HG03378 (cell line): ENCODE results near the gene IRF2.

Experiments used
- ATAC-seq: cut with Tn5 transposase; IDR thresholded peaks from one replicate; pipeline ENCODE4 v1.9.1; 2021; ENCODE audit warnings: mild to moderate bottlenecking, moderate library complexity; ENCODE audit not compliant: unreplicated experiment

The IRF2 gene

DNA sequence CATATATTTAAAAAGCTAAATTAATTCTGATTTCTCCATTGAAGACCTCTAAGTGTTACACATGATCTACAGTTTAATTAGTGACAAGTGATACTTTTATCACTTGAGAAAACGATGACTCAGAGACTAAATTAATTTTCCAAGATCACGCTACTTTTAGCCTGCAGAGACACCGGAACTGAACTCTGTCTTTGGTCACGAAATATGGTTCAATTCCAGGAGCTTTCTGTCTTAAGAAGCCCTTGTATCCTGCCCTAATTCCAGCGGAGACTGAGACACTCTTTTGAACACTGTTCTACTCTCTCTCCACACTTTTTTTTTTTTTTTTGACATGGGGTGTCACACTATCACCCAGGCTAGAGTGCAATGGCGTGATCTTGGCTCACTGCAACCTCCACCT lies 63.6 kb downstream of the IRF2 start:
- no peak for ATAC-seq

DNA sequence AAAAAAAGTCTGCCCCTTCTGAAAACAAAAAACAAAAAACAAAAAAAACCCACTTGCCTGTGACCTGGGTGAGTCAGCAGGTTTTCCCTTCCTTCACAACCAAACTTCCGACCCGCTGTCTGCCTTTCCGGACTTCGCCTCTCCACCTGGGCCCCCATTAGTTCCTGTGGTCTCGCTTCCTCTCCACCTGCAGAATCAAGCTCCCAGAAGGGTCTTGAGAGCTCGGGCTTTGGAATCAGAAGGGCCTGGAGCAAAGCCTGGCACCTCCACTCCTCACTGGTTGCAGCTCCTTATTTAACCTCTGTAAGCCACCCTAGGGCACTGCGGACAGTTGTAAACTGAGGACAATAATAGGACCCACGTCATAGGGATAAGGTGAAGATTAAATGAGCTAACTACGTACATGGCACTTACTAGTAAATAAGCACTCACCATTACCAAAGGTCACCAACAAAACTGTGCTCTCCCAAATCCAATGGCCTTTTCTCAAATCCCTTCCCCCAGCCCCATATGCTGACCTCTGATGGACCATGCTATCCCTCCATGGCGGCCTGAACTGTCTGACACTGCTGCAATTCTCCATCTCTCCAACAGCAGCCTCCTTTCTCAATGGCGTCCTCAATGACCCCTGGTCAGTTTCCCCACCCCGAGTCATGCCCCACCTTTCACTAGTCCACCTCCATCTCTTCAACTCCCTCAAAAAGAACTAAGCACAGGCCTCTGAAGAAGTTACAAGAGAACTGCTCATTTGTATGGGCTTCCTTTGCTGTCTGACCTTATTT lies 64.2 kb downstream of the IRF2 start:
- no peak for ATAC-seq

DNA sequence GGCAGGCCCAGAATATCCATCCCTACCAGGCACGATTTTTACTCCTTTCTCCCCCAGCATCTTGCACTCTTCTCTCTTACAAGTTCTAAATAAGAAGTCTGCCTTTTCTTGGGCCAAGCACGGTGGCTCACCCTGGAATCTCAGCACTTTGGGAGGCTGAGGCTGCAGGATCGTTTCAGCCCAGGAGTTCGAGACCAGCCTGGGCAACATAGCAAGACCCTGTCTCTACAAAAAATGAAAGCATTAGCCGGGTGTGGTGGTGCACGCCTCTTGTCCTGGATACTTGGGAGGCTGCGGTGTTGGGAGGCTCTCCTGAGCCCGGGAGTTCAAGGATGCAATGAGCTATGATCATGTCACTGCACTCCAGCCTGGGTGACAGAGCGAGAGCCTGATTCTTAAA lies 64.8 kb downstream of the IRF2 start:
- ATAC-seq: no peak

DNA sequence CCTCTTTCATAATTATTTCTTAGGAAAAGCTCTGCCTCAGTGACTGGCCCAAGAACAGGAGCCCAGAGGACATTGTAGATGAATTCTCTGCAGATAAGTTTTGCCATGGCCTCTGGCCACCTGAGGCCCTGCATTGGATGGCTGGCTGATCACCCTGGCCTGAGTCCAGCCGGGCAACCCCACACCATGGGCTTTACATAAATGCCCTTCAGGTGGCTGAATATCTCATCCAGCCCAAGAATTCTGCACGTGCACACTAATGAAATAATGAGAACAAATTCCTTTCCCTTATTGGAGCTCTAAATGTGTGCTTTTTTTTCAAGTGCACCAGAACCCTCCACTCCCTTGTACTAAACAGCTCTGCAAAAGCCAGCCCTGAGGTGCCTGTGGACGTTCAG lies 65.7 kb downstream of the IRF2 start:
- no peak for ATAC-seq

DNA sequence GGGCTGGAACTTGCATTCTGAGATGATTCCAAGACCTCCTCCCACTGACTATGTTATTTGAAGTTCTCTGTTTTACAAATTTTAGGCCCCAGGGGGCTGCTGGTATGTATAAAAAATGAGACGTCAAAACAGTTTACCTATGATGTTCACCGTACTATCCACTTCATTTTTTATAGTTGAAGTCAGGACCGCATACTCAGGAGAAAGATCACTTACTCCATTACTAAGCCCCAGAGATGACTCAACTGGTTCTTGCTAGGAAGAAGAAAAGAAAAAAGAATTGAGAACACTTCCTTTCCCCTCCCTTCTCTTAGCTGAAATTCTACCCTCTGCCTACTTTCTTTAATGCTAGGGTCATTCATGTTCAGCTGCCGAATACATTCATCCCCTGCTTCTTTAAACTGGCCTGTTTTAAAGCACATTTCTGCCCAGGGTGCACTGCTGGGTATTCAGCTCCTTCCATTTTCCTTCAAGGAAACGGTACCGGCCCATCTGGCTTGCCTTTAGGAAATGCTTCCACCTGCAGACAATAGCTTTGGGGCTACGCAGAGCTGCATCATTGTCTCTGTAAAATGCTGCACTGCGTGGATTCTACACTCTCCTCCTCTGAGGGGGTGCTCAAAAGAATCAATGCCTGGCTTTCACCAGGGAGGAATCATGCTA lies 66.2 kb downstream of the IRF2 start:
- no peak for ATAC-seq

DNA sequence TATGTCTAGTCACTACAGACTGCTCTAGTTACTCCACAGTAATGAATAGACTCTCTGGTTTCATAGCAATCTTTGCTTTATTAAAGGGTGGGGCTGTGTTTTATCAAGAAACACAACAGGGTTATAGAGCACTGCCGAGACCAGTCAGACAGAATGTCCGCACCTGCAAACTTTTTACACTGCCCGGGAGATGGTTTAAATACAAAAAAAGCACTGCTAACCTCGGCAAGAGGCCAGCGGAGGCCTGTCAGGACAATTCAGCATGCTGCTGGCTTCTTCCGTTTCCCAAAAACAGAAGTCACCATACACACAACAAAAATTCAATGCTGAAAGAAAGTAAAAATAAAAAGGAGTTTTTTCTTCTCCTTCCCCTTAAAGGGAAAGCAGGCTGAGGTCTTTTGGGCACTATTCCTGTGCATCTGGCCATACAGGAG lies 67.4 kb downstream of the IRF2 start:
- ATAC-seq: no peak

DNA sequence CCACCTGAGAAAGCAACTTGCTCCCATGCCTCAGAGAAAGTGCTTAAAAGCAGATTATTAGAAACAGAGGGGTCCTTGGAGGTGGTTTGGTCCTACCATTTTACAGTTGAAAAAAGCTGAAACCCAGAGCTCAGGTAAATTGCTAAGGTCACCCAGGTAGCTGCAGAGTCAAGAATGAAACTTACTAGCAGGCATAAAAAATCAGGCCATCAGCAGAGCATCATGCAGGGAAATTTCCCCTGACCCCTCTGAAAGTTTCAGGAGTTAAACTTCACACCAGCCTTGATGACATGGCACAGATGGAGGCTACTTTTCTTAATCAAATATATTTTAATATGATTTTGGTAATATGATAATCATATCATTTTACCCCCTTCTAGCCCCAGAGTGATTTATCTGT lies 70.3 kb downstream of the IRF2 start:
- ATAC-seq: no peak

DNA sequence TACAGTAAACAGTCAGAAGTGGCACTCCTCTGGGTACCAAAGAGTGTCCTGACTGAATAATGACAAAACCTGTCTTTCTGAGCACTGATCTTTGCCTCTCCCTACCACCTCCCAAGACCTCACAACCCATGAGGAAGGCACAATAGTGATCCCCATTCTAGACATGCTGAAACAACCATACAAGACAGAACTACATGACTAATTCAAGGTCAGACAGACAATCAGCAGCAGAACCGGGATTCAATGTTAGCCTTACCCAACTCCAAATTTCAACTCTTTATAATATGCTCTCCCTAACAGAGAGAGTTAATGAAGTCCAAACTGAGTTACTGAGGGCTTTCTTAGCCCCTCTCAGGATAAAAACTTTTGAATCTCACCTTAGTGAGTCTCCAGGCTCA lies 71.0 kb downstream of the IRF2 start:
- no peak for ATAC-seq

DNA sequence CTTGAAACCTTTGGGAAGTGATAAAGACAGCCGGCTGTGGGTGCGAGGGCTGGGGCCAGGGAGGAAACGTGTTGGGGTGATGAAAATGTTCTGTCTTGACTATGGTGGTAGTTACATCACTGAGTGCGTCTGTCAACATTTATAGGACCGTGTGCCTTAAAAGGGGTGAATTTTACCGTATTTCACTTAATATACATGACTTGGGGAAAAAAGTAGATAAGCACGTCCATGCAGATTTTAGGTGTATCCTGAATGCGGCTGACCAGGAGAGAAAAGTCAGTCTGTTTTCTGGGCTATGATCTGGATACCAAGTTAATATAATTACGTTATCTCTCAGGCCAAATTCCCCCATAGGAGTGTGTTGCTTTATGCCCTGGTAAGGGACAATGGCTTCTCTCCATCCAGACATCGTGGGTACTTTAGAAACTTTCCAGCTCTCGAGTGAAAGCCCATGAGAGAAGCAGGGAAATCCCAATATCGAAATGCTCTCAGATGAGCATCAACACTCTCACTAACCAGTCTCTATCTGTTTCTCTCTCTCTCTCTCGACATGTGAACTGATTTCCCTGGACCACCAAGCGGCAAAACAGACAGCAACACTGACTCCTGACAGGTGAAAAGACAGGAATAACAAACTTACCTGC lies 71.5 kb downstream of the IRF2 start:
- ATAC-seq: no peak

DNA sequence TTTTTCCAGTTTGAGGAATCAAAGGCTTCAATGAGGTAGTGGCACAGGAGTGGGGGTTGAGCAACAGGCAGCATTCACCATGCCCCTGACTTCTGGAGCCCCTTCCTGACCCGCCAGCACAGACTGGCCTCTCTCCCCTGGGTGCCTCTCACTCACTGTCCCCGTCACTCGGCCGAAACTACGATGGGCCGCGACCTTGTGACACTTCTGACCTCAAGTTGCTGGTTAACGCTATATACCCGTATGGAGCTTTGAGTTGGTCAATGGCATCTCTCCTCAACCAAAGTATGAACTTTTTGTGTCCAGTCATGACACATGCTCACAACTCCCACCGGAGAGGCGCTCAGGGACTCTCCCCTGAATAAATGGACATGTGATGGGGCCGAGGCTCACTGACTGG lies 72.1 kb downstream of the IRF2 start:
- no peak for ATAC-seq

DNA sequence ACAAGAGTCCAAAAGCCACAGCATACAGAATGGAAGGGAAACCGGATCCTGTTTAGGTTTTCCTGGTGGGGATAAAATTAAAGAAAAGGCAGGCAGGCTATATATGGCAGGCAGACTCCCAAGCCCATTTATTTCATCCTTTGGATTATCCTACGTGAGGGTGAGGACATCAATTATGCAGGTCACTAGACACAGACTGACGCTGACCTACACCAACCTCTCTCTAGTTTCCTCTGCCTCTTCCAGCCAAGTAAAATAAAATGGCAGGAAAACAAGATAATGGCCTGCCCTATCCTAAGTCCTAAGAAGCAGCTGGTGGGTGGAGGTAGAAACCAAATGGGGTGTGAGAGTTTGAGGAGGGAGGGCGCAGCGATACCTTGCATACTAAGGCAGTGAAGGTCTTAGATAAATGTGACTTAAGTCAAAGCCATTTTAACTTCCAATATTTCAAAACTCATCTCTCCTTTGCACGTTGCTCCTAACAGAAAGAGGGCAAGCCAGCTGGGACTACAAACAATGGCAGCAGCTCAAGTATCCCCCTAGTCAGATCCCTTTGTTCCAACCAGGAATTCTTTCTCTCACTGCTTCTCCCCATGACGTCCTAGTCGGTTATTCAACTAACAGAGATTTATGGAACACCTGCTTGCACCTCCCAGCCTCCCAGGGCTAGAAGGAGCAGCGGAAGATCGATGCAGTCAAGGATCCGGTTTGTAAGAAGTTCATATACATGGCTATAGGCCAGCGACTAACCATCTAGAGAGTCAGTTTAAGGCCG lies 72.8 kb downstream of the IRF2 start:
- no peak for ATAC-seq

DNA sequence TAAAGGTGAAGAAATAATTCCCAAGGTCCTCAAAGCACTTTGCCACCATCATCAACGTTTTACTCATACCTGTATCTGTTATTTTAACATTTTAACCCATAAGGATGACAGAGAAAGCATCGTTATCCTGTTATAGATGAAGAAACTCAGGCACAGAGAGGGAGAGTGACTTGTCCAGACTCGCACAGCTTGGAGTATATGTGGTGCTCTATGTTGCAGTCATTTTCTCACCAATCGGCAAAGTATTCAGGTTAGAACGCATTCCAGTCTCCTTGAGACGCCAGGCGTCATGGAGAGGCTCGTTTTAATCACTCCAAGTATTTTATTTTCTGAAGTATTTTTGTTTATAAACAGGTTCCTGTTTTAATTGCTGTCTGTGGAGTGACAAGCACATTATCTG lies 73.5 kb downstream of the IRF2 start:
- no peak for ATAC-seq

DNA sequence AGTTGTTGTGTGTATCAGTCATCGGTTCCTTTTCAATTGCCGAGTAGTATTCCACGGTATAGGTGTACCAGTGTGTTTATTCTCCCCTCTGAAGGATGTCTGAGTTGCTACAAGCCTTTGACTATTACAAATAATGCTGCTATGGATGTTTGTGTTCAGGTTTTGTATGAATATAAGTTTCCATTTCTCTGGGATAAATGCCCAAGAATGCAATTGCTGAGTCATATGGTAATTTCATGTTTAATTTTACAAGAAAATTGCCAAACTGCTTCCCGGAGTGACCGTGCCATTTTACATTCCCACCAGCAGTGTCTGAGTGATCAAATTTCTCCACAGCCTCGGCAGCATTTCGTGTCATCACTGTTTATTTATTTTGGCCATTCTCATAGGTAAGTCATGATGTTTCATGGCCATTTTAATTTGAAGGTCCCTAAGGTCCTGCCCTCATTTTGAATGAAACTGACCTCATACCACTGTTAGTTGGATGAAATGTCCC lies 73.9 kb downstream of the IRF2 start:
- no peak for ATAC-seq

DNA sequence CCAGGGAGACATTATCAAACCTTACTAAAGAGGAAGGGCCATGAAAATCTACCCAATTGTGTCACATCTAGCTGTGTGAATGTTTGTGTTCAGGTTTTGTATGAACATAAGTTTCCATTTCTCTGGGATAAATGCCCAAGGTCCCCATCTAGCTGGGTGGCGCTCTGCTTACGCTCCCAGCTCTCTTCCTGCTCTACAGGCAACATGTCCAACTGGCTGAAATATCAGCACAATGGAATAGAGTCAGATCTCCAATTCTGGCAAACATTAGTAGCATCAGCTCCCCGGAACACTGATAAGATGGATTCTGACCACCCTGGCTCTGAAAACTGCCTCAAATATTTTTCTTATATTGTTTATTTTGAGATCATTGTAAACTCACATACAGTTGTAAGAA lies 74.8 kb downstream of the IRF2 start:
- no peak for ATAC-seq

DNA sequence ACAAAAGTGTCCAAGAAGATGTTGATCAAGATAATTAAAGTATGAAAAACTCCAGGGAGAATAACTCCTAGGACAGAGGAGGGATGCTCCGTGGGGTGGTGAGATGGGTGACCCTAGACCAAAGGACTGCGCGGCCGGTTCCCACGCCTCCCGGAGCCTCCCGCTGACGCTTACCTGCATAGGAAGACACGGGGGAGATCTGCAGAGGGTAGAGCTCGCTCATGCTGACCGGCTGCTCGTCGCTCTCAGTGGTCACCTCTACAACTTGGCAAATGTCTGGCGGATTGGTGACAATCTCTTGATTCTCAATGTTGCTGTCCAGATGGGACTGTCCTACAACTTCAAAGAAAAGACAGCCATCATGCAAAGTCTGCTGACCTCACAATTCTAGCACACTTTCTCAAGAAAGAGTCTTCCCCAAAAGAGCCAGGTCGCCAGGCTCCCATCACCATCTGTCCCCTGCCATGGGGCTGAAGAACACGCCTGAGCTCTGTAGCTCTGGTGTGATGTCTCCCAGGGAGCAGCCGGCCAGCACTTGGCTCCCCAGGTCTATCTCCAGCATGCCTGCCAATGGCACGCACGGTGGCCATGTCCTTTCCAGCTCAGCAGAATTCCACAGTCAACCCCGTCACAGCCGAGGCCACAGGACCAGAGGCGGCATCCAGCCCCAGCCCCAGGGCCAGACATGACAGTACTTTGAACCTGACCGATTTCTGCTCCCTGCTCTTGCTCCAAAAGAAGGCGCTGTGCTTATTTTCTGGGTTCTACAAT lies 75.4 kb downstream of the IRF2 start:
- no peak for ATAC-seq

DNA sequence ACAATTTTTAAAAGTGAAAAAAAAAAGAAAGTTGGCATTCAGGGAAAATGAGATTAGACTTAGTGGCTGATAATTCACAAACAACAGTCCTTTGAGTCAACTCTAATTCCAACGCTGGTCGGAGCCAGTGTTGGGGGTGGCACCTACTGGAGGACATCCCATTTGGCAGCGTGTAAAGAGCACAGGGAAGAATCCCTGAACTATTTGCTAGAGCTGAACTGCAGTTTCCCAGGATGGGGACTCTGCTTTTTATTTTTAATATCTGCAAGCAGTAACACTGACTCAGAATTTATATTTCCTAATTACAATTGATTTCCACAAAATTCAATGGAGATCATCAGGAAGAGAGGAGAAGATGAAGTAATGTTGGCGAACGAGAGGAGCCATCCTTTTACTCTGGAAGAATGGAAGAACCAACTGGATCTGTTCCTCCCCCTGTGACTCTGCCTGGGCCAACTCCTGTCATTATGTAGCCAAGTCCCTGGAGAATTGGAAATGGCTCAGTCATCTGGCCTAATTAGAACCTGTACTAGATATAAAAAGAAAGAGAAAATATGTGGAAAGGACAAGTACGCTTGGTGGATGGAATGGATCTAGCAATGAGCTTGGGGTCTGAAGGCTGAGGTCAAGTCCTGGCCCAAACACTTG lies 76.7 kb downstream of the IRF2 start:
- ATAC-seq: no peak

DNA sequence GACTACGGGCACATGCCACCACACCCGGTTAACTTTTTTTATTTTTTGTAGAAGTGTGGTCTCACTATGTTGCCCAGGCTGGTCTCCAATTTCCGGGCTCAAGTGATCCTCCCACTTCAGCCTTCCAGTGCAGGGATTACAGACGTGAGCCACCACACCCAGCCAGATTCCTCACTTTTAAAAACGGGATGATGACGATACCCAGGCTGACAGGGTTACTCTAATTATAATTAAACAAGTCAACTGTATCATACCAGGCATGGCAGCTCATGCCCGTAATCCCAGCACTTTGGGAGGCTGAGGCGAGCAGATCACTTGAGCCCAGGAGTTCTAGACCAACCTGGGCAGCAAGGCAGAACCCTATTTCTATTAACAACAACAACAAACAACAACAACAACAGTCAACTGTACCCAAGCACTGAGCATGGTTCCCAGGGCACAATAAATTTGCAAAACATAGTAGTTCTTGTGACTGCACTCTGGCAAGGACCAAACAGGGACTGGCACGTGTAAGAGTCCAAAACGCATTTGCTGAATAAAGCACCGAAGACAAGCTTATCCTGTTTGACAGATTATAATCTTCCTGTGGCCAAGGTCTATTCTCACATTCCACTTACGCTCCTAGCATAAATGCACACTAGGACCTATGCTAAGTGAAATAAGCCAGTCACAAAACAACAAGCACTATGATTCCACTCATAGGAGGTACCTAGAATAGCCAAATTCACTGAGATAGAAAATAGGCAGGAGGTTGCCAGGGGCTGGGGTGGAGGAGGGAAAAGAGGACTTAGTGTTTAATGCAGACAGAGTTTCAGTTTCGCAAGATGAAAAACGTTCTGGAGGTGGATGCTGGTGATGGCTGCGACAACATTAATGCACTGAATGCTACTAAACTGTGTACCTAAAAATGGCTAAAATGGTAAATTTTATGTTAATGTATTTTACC lies 77.5 kb downstream of the IRF2 start:
- no peak for ATAC-seq

DNA sequence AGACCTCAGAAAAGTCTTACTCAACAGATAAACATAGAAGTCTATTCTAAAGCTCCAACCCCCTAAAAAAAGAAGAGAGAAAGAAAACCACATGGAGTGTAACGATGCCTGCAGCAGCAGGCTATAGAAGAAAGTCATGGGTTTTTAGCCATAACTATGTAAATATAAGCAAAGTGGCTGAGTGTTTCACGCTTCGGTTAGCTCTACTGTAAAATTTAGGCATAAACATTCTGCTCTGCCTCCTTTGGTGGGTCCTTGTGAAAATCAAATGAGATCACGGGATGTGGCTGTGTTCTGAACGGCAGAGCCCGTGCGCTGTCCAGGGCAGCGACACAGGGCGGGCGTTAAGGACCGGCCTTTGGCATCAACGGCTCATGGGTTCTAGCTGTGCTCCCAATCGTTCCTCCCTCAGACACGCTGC lies 78.4 kb downstream of the IRF2 start:
- peak; percentile 85 for ATAC-seq

DNA sequence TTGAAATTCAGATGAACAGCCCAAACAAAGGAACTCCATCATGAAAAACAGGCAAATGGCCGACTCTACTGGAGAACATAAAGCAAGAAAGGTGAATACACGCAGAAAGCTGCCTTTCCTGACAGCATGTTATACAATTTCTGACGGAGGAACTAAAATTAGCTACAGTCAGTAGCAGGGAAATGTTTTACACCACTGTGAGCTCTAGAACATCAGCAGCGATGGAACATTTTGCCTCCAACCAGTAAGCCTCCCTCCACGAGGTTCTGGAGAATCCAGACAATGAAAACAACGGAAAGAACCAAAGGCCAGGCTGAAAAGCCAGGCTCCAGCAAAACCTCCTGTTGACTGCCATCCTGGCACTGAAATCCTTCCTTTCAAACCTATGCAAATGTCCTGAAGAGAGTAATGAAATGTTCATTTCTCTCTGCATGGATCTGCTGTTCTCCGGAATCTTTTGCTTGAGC lies 78.9 kb downstream of the IRF2 start:
- peak; percentile 10 for ATAC-seq
